PFSK-1 (cell line): ENCODE data around the gene KLHL40.

Experiments
- POLR2AphosphoS5 ChIP-seq: IDR thresholded peaks from 2 replicates; pipeline ENCODE4 v1.6.1; 2012; ENCODE audit warnings: low read depth, mild to moderate bottlenecking, control low read depth, low read length, moderate library complexity
- SIN3A ChIP-seq: IDR thresholded peaks from 2 replicates; pipeline ENCODE4 v1.6.1; 2012; ENCODE audit warnings: mild to moderate bottlenecking, low read length, moderate library complexity, borderline replicate concordance; ENCODE audit not compliant: insufficient read depth
- TAF1 ChIP-seq: IDR thresholded peaks from 2 replicates; pipeline ENCODE4 v1.6.1; 2012; ENCODE audit warnings: low read length, control low read depth, borderline replicate concordance; ENCODE audit not compliant: insufficient read depth
- TF ChIP-seq, protein P1 (sequence below), 2 experiments: IDR thresholded peaks; 2 replicates each; pipeline versions ENCODE4 v1.6.1 to v1.8.0; 2011 to 2012; ENCODE audit warnings: low read depth in 2 of 2, low read length in 2 of 2, control low read depth in 1 of 2, inconsistent platforms in 1 of 2, mild to moderate bottlenecking in 1 of 2, moderate library complexity in 1 of 2; ENCODE audit not compliant: insufficient read depth in 1 of 2

DNA sequence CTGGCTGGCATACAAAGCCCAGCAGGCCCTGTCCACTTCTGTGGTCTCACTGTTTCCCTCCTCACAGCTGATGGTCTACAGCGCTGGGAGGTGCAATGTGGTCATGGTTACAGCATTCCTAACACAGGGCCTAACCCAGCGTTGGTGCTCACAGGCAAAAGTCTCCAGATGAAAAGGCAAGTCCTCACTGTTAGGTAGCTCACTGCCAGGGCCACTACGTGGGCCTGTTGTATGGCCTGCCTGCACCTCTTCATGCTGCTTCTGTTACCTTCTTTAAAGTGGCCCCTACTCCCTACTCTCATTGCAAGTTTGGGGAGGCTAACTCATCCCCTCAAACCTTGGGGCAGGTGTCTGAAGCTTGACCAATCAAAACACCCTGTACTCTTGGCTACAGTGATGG is 56.5 kb downstream of the KLHL40 start:
- TF ChIP-seq TAF1 (no peak), POLR2AphosphoS5 (no peak), SIN3A (no peak)
- TF ChIP-seq, protein P1, sequence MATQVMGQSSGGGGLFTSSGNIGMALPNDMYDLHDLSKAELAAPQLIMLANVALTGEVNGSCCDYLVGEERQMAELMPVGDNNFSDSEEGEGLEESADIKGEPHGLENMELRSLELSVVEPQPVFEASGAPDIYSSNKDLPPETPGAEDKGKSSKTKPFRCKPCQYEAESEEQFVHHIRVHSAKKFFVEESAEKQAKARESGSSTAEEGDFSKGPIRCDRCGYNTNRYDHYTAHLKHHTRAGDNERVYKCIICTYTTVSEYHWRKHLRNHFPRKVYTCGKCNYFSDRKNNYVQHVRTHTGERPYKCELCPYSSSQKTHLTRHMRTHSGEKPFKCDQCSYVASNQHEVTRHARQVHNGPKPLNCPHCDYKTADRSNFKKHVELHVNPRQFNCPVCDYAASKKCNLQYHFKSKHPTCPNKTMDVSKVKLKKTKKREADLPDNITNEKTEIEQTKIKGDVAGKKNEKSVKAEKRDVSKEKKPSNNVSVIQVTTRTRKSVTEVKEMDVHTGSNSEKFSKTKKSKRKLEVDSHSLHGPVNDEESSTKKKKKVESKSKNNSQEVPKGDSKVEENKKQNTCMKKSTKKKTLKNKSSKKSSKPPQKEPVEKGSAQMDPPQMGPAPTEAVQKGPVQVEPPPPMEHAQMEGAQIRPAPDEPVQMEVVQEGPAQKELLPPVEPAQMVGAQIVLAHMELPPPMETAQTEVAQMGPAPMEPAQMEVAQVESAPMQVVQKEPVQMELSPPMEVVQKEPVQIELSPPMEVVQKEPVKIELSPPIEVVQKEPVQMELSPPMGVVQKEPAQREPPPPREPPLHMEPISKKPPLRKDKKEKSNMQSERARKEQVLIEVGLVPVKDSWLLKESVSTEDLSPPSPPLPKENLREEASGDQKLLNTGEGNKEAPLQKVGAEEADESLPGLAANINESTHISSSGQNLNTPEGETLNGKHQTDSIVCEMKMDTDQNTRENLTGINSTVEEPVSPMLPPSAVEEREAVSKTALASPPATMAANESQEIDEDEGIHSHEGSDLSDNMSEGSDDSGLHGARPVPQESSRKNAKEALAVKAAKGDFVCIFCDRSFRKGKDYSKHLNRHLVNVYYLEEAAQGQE (IDR thresholded peaks at IDR 0.05; ENCODE audit: insufficient read depth in 1 of 2, low read depth in 2 of 2, low read length in 2 of 2): no peak
